HG03469 (cell line): Measurements from ENCODE around the gene TBC1D5.
A peak's percentile ranks its signal among the peaks of the same experiment; 100 is the strongest.

Source experiments
- ATAC-seq: cut with Tn5 transposase; IDR thresholded peaks from one replicate; pipeline ENCODE4 v1.9.1; 2021; ENCODE audit warnings: mild to moderate bottlenecking, moderate library complexity, moderate number of reproducible peaks; ENCODE audit not compliant: unreplicated experiment

The TBC1D5 gene

DNA sequence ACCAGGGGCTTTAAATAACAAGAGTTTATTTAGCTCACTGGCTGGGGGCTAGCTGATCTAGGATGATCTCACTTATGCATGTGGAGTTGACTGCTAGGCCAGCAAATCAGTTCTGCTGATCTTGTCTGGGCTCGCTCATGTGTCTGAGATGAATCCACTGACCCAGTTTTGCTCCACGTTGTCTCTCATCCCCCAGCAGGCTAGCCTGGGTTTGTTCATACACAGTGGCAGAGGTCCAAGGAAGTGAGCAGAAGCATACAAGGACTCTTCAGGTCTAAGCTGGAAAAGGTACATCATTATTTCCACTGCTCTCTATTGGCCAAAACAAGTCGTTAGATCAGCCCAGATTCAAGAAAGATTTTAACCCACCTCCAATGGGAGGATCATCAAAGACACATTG is 619.7 kb downstream of the TBC1D5 start:
- ATAC-seq, result no peak

DNA sequence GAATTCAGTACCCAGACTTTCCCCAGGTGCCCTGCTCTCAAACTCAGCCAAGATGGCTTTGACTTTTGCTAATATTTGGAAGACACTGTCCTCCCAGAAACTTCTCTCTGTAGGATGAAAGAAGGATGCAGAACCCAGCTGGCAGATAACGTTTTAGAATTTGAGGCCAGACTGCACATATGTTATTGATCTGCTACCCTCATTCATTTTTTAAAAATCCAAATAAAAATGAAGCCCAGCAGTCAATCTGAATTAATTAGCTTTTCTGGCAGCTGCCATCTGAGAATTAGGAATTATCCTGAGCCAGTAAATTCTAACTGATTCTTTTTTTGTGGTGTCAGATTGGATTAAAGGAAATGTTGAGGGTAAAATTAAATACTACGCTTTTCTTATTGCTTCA is 621.1 kb downstream of the TBC1D5 start:
- no peak for ATAC-seq

DNA sequence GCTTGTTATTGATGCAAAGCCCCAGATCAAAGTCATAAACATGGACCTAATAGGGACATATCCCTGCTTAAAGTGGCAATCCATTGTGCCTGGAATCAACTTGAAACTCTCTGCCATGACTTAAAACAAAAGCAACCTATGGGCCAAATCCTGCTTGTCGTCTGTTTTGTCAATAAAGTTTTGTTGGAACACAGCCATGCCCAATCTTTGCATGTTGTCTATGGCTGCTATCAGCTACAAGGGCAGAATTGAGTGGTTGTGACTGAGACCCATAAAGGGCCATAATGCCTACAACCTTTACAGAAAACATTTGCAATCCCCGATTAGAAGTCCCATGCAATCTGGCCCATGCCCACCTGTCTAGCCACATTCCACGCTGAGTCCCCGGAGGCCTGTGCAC is 622.3 kb downstream of the TBC1D5 start:
- no peak for ATAC-seq

DNA sequence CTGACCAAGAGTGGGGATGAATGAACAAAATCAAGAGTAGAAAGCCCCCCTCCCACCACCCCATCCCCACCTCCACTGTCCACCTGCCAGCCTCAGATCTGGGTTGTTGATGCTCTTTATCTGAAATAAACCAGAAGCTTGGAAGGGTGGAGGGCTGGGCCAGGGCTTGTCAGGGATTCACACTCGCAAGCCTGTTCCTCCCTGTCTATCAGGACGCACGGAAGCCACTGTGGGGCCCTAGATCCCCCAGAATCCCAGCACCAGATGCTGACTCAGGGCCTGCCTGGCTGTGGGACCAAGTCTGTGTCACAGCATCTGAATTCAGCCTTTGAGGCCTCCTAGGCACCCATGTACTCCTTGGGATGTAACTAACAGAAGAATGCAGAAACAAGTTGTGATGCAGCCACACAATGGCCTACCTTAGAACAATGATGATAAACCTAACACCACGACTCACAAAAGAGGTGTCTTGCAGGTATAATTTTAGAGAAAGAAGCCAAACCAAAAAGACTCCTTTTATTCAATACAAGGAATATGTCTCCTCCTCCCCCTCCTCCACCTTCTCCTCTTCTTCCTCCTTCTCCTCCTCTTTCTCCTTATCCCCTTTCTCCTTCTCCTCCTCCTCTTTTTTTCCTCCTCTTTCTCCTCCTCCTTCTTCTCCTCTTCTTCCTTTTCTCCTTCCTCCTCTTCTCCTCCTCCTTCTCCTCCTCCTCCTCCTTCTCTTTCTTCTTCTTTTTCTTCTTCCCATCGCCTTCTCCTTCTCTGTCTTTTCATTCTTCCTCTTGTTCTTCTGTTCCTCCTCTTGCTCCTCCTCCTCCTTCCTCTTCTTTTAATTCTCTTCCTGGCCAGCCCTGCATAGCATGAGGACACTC is 623.0 kb downstream of the TBC1D5 start:
- ATAC-seq, result no peak

DNA sequence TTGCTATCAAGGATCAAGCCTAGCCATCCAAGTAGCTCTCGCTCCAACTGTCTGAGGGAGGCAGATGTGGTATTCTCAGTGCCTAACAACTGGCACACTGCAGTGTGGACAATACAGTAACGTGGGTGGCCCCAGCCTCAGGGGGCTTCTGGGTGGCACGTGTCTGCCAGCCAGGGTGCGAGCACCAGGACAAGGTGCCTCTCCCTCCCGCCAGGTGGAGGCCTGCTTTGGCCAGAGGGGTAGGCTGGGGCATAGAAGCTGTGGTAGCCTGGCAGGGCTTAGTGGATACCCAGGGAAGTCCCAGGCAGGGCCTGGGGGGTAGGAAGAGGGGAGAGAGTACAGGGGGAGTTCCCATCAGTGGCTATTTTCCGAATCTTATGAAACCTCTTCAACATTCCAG is 623.7 kb downstream of the TBC1D5 start:
- no peak for ATAC-seq

DNA sequence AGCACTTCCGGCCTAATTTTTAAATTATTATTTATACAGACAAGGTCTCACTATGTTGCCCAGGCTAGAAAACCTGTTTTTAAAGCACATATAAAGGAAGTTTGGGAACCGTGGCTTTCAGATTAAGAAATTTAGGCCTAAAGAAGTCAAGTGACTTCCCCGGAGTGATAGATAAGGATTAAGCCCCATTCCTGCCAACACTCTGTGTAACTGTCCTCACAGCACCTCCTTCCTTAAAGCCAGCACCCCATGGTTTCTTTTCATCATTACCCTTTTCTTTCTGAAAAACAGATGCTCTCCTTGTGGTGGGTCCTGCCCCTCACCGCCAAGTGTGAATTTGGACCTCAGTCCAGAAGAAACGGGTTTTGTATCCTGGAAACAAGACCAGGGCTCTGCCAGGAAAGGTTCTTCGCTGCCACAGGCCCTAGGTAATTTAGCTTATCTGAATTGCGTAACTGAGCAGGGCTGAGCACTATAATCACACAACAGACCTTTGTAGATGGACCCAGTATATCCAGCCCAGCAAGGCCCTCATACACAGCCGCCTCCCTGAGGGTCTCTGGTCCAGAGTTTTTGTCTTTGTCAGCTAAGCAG is 626.3 kb downstream of the TBC1D5 start:
- ATAC-seq, result no peak

DNA sequence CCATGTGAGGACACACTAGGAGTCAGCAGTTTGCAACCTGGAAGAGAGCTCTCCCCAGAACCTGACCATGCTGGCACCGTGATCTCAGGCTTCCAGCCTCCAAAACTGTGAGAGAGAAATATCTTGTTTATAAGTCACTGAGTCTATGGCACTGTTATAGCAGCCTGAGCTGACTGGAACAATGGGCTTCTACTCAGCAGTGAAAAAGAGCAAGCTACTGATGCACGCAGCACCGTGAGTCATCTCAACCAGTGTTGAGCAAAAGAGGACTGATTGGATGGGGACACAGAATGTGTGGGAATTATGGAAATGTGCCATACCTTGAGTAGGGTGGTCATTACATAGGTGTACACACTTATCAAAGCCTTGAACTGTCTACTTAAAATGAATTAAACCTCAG is 627.2 kb downstream of the TBC1D5 start:
- no peak for ATAC-seq

DNA sequence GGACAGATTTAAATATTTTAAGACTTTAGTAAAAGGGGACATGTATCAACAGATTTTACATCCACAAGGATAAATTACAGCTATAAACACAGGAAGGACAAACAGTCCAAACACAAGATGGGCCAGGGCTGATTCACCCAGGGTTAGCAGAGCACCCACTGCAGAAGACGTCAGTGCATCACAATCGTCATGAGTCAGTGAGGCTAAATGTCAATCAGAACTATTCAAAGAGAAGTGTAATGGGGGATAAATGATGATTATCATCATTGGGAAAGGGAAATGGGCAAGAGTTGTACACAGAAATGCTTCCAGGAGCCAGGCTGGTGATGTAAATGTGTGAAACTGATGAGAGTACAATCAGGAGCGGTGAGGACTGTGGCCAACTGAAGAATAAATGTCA is 630.8 kb downstream of the TBC1D5 start:
- ATAC-seq, result no peak

DNA sequence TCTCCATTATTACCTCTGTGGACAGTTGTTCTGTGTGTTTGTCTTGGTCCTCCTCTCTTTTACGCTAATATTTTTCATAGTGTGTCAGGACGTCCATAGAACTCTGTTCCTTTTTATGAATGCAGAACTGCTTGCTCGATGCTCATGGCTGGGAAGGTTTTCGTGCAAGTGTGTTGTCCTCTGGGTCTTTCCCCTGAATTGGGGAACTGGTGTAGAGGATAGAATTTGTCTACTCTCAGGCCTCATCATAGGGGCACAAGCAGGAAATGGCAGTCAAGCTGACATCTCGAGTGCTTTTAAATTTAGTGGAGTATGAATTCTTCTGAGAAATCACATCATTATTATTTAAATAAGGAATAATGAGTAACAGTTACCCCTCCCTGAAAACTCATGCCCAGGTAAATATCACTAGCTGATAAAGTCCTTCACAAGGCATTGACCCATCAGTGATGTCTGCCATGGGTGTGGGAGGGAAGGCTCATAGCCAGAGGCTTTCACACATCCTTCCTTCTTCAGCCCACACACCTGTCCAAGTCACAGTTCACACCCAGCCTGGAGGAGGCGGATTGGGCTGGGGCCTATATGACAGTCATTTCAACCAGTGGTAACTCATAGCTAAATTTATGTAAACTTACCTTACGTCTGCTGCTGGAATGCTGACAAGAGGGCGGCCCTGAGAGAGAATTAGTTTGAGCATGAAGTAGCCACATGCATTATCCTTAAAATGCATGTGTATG is 631.6 kb downstream of the TBC1D5 start:
- ATAC-seq, result peak; percentile 59
